ENCODE results near the gene CITED4.

Gene CITED4

GRCh38 chr1:40851643-40852042 lies 10.5 kb downstream of the CITED4 start:
- no peak for DNase-seq

- peak; percentile 66 for DNase-seq
Observed at GRCh38 chr1:40849801-40850592, 12.2 kb downstream of the CITED4 start.

GRCh38 chr1:40848530-40849189 lies 13.5 kb downstream of the CITED4 start:
- DNase-seq = no peak

GRCh38 chr1:40847023-40847745 lies 15.0 kb downstream of the CITED4 start:
- DNase-seq = no peak

- no peak for DNase-seq
Observed at GRCh38 chr1:40845895-40846294, 16.3 kb downstream of the CITED4 start.

DNA sequence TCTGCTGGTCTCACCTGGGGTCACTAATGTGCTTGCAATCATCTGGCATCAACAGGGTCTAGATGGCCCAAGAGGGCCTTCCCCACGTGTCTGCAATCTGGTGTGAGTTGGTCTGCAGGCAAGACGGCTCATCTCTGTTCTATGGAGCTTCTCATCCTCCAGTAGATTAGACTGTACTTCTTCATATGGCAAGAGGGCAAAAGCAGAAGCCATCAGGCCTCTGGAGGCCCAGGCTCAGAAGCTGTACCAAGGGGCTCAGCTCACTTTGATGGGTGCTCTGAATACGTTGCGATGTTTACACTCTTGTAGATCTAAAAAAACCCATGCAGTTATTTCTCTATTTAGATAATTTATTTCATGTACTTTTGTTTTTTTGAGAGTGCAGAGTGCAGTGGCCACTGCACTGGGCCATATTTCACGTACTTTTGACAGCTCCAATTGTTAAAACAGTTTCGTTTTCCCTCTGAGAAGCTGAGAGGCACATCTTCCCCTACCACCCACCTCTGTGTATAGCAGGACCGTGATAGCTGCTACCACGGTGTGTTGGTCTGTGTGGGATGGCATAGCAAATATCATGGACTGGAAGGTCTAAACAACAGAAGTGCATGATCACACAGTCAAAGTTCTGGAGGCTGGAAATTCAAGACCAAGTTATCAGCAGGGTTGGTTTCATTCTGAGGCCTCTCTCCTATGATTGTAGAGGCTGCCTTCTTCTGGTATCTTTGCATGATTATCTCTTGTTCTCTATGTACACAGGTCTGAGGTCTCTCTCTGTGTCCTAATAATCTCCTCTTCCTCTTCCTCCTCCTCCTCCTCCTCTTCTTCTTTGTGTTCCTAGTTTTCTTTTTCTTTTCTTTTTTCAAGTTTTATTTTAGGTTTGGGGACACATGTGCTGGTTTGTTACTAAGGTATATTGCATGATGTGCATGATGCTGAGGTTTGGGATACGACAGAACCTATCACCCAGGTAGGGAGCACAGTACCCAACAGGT lies 17.0 kb downstream of the CITED4 start:
- DNase-seq = no peak

- DNase-seq = no peak
Observed at GRCh38 chr1:40844079-40844478, 18.1 kb downstream of the CITED4 start.

DNA sequence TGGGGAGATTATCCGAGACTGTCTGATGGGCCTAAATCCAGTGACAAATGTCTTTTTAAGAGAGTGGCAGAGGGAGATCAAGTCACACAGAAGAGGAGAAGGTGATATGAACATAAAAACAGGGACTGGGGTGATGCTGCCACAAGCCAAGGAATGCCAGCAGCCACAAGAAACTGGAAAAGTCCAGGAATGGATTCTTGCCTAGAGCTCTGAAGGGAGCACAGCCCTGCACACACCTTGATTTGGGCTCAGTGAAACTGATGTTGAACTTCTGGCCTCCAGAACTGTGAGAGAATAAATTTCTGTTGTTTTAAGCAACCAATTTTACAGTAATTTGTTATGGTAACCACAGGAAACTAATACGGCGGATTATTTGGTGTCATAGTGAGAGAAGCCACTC lies 19.5 kb downstream of the CITED4 start:
- no peak for DNase-seq

- DNase-seq = no peak
Observed at GRCh38 chr1:40842207-40842606, 20.0 kb downstream of the CITED4 start.

GRCh38 chr1:40841602-40842001 lies 20.6 kb downstream of the CITED4 start:
- DNase-seq = no peak

- DNase-seq = no peak
Observed at GRCh38 chr1:40840526-40841323, 21.4 kb downstream of the CITED4 start.

GRCh38 chr1:40839943-40840335 lies 22.2 kb downstream of the CITED4 start:
- no peak for DNase-seq

- no peak for DNase-seq
Observed at GRCh38 chr1:40838980-40839942, 22.9 kb downstream of the CITED4 start.

DNA sequence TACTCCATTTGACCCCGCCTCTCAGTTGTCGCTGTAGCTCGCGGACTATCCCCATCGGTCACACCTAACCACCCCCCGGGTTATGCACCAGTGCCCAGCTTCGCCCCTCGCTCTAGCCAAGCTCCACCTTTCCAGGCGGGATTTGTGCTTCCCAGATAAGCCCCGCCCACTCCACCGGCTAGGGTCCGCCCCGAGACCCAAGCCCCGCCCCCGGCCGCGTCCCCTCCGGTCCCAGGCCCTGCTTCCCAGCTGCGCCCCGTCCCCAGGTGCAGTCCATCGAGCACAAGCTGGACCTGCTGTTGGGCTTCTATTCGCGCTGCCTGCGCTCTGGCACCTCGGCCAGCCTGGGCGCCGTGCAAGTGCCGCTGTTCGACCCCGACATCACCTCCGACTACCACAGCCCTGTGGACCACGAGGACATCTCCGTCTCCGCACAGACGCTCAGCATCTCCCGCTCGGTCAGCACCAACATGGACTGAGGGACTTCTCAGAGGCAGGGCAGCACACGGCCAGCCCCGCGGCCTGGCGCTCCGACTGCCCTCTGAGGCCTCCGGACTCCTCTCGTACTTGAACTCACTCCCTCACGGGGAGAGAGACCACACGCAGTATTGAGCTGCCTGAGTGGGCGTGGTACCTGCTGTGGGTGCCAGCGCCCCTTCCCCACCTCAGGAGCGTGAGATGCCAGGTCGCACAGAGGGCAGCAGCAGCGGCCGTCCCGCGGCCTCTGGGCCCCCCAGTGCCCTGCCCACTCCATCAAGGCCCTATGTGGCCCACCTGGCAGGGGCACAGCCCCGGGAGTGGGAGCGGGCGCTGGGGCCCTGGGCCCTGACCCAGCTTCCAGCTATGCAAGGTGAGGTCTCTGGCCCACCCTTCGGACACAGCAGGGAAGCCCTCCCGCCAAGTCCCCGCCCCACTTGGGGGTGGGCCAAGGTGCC lies 23.9 kb downstream of the CITED4 start:
- no peak for DNase-seq

DNA sequence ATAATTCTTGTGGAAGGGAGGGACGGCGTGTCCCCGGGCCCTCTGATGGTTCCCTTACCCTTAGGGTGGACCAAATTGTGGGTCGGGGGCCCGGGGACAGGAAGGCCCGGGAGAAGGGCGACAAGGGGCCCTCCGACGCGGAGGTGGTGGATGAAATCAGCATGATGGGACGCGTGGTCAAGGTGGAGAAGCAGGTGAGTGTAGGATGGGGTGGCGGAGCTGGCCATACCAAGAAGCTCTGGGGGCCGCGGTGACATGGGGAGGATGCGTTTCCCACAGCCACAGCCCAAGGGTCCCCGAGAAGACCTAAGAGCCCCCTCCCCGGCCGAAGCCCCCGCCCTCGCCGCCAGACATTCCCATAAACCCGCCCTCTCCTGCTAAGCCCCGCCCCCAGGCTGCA lies 24.6 kb downstream of the CITED4 start:
- no peak for DNase-seq

DNA sequence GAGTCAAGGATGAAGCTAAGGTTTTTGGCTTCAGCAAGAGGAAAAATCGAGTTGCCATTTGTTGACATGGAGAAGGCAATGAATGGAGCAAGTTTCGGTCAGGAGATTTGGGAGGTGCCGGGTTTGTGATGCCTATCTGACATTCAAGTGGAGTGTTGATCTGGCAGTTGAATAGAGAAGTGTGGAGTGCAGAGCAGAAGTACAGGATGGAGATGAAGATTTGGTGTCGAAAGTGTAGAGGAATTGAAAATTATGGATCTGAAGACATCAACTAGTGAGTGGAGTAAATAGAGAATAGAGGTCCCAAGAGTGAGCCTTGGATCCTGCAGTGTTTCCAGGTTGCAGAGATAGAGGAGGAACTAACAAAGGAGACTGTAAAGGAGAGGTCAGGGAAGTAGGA lies 25.9 kb downstream of the CITED4 start:
- DNase-seq = no peak

DNA sequence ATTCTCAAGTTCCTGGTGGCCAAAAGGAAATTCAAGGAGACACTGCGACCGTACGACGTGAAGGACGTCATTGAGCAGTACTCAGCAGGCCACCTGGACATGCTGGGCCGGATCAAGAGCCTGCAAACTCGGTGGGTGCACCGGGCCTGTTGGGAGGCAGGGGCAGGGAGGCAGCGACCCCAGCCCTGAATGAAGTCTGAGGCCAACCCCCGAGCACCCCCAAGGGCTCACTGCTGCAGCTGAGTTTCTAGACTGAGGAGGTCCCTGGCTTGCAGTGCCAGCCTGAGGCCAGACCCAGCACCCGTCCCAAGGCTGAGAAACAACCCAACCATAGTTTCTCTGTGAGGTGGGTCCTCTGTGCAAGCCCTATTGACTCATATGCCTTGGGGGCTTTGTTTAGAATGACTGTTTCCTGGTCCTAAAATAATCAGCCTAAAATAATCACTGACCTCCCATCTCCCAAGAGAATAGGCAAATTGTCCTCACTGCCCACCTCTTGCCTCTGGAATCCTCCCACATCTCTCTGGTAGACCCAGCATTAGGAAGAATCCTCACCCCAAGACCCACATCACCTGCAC lies 27.1 kb downstream of the CITED4 start:
- no peak for DNase-seq

GRCh38 chr1:40833979-40834378 lies 28.2 kb downstream of the CITED4 start:
- DNase-seq = no peak
